Activated T-helper 1 cell treated with anti-CD3 and anti-CD28 coated beads, Interleukin-12 subunit alpha, Interleukin-12 subunit beta, Interleukin-2, Interleukin-4 antibody, amounts not matched to agents 30 ng/mL and 10 ng/mL and 1 ng/mL, durations not matched to agents 14 hours and 24 hours and 36 hours (primary cell): ENCODE measurements around the gene ASB10. TPM values are rescaled to one million over a fixed set of nuclear protein-coding genes. Genes with fewer than 3 reads are reported as not detected.

Experiments used
- DNase-seq: peaks from one replicate; pipeline ENCODE4 v3.0.0; 2021; ENCODE audit warnings: low spot score
- H3K27ac Mint-ChIP-seq: one replicate; pipeline ENCODE4 v1.8.0; 2021; ENCODE audit warnings: mild to moderate bottlenecking, mixed read lengths
- H3K27me3 Mint-ChIP-seq: one replicate; pipeline ENCODE4 v1.8.0; 2022; ENCODE audit warnings: mild to moderate bottlenecking, moderate library complexity, mixed read lengths; ENCODE audit not compliant: insufficient read depth
- H3K36me3 Mint-ChIP-seq: one replicate; pipeline ENCODE4 v1.8.0; 2021; ENCODE audit warnings: low read depth, mixed read lengths
- H3K4me1 Mint-ChIP-seq: one replicate; pipeline ENCODE4 v1.8.0; 2021; ENCODE audit warnings: low read depth, mixed read lengths
- H3K4me3 Mint-ChIP-seq: one replicate; pipeline ENCODE4 v1.8.0; 2021; ENCODE audit warnings: mild to moderate bottlenecking, moderate library complexity, mixed read lengths
- H3K9me3 Mint-ChIP-seq: one replicate; pipeline ENCODE4 v1.8.0; 2021; ENCODE audit warnings: mixed read lengths
- intact Hi-C: fragments of 100-400 bp; cut with micrococcal nuclease; formaldehyde crosslinking; loops from one replicate; pipeline ENCODE4 v1.15.1; 2024
- total RNA-seq: library from RNA; stranded (reverse); gene quantifications from 2 replicates; pipeline ENCODE4 v1.2.3, GENCODE V29; 2022

The ASB10 gene
- total RNA-seq, 1 donor from 2014 or later = not detected

DNA sequence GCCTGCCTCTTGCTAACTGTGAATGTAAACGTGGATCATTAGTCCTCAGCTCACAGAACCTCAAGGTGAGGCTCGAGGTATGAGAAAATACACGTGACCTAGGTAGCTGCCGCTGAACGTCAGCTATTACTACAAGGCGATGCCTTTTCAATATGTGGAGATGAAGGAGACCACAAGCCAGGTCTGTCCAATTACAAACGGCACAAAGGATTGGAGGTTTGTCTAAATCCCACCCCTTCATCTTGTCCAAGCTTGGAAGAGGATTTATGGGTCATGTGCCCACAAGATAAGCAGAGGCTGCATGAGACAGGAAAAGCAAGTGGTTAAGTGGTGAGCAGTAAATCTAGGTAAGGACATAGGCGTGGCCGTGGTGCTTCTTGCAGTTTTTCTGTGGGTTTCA, 19.9 kb upstream of the ASB10 start:
- H3K4me3 Mint-ChIP-seq = no peak overlapping the region
- H3K4me1 Mint-ChIP-seq = peaks cover 20% of the 10 kb centered on the region
- intact Hi-C loops = no loop called here
- peaks cover 7% of the 10 kb centered on the region for H3K36me3 Mint-ChIP-seq
- no peak overlapping the region for H3K27ac Mint-ChIP-seq
- peaks cover 12% of the 10 kb centered on the region for H3K27me3 Mint-ChIP-seq
- DNase-seq = no peak
- H3K9me3 Mint-ChIP-seq = no peaks in the 10 kb centered on the region

DNA sequence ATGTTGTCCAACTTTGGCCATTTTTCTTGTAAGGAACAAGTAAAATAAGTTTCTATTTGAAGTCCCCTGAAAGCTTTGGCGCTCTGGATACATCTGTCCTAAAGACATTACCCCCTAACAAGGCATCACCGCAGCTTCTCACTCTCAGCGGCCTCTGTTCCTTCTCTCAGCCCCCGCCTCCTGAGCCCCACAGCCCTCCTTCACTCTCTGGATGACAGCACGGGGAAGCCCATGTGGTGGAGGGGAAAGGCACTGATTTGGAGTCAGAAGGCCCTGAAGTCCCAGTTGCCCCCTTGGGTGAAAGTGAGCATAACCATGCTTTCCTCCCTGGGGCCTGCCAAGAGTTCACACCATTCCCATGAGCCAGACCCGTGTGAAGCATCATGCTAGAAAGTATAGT, 18.7 kb upstream of the ASB10 start:
- Mint-ChIP-seq H3K9me3 (no peaks in the 10 kb centered on the region), H3K36me3 (peaks cover 2% of the 10 kb centered on the region), H3K4me1 (peaks cover 20% of the 10 kb centered on the region), H3K27me3 (peaks cover 12% of the 10 kb centered on the region), H3K4me3 (no peak overlapping the region), H3K27ac (no peak overlapping the region)
- no peak for DNase-seq
- intact Hi-C loops = no loop called here

DNA sequence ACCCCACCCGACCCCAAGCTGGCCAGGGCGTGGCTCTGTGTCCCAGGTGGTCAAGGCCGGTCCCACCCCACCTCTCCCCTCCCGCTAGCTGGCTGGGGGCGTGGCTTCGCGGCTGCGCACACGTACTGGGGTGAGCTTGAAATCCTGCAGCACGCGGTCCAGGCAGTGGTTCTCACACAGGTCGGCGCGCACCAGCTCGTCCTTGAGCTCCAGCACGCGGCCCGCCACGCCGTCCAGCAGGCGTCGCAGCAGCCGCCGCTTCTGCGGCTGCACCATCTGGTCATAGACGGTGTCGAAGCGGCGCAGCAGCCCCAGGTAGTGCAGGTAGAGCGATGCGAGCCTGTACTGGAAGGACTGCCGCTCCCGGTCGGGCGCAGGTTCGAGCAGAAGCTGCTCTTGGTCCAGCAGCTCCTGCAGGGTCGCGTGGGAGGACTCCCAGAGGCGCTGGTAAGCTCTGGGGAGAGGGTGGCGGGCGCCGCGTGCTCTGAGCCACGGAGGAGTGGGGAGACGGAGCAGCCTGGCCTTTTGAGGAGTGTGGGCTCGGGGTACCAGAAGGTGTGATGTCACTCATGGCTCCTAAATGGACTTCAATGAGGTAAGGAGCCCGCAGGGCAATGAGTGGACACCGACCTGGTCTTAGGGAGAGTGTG, 17.5 kb upstream of the ASB10 start:
- no peaks in the 10 kb centered on the region for H3K36me3 Mint-ChIP-seq
- no peaks in the 10 kb centered on the region for H3K9me3 Mint-ChIP-seq
- no peak overlapping the region for H3K27ac Mint-ChIP-seq
- intact Hi-C loops = no loop called here
- DNase-seq = no peak
- peaks cover 20% of the 10 kb centered on the region for H3K4me1 Mint-ChIP-seq
- peaks cover 13% of the 10 kb centered on the region for H3K27me3 Mint-ChIP-seq
- no peak overlapping the region for H3K4me3 Mint-ChIP-seq

DNA sequence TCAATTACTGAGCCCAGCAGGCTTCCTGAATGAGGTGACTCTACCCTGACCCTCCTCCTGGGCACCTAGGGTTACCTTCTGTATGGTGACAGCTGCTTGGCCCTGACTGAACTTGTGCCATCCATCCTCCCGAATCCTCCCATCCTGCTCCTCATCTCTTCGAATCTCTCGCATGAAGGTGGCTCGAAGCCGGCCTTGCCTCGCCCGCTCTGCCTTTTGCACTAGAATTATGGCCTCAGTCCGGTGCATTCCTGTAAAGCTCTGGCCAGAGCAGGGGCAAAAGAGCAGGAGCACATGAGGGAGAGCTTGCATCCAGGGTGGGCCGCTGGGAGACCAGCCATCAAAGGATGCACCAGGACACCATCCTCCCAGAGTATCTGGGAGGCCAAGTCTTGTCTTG, 15.8 kb upstream of the ASB10 start:
- DNase-seq = no peak
- Mint-ChIP-seq H3K27me3 (peaks cover 13% of the 10 kb centered on the region), H3K4me1 (peaks cover 13% of the 10 kb centered on the region), H3K36me3 (no peaks in the 10 kb centered on the region), H3K4me3 (no peak overlapping the region), H3K27ac (no peak overlapping the region), H3K9me3 (no peaks in the 10 kb centered on the region)
- intact Hi-C loops = no loop called here

DNA sequence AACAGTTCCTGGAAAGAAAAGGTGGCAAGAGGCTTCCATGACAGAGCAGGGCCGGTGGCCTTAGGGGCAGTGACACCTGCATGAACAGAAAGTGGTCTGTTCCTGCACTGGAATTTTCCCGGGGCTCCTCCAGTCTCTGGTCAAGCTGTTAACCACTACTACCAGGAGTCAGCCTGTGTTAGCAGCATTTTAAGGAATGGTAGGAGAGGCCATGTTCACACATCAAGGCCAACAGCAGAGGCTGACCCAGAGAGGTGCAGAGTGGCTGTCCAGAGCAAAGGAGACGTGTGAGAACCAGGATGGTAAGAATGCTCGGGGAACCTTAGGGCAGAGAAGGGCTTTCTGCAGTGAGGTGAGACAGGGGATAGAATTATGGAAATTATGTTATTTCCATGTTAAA, 14.7 kb upstream of the ASB10 start:
- DNase-seq = no peak
- H3K9me3 Mint-ChIP-seq = no peaks in the 10 kb centered on the region
- intact Hi-C loops = no loop called here
- H3K27ac Mint-ChIP-seq = no peak overlapping the region
- H3K4me1 Mint-ChIP-seq = peaks cover 2% of the 10 kb centered on the region
- no peak overlapping the region for H3K4me3 Mint-ChIP-seq
- H3K36me3 Mint-ChIP-seq = no peaks in the 10 kb centered on the region
- peaks cover 12% of the 10 kb centered on the region for H3K27me3 Mint-ChIP-seq

DNA sequence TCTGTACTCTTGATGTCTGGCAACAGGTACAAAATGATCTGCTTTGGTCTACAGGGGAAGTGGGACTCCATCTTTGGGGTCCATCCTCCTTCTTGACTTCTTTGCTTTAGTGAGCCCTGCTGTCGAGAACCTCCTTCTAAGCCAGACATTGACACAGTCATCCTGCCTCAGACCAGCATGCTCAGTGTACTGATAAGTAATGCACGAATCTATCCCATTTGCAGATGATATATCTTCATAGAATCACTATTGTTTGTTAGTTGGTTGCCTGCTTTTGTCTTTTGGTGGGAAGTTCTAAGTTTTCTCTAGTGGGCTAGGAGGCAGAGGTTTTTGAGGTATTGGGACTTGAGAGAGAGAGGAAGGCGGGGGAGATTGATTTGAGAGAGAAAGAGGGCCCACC, 14.3 kb upstream of the ASB10 start:
- H3K36me3 Mint-ChIP-seq = no peaks in the 10 kb centered on the region
- H3K27me3 Mint-ChIP-seq = peaks cover 10% of the 10 kb centered on the region
- no peak for DNase-seq
- intact Hi-C loops = no loop called here
- H3K4me3 Mint-ChIP-seq = no peak overlapping the region
- no peaks in the 10 kb centered on the region for H3K9me3 Mint-ChIP-seq
- no peak overlapping the region for H3K27ac Mint-ChIP-seq
- H3K4me1 Mint-ChIP-seq = no peaks in the 10 kb centered on the region

DNA sequence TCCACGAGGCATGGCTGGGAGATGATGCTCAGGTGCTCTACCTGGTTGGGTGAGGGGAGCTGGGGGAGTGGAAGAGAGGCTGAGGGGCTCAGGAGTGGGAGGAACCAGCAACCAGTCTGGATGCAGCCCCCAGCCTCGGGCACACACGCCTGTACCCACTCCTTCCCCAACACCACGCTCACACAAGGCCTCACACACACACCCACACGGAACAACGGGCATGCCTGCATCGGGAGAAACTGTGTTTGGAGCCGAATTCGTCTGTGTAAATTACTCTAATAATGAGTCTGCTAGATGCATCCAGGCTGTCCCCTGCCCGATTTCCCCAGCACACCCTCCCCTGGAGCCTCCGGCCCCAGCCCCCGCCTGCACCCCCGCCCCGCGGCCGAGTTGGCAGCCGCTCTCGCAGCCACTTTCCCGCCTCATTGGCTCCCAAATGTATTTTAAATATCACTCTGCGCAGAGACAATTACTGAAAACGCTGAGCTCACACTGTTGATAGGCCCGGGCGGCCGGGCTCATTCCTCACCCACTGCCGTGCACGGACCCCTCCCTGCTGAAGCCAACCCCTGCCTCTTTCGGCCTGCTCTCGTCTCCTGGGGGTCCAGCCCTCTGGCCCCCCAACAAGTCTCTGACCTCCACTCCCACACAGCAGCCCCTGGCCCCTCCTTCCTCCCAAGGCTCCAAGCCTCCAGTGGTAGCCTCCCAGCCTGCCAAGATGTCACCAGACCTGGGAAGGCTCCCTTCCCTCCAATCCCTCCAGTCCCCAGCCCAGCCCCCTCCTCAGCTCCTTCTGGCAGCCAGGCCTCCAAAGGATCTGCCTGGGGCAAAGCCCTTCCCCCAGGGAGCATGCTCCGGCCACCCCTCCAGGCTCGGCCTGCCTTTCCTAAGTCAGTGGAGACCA, 12.1 kb upstream of the ASB10 start:
- no peak overlapping the region for H3K27ac Mint-ChIP-seq
- peaks cover 14% of the 10 kb centered on the region for H3K27me3 Mint-ChIP-seq
- intact Hi-C loops = no loop called here
- H3K36me3 Mint-ChIP-seq = no peaks in the 10 kb centered on the region
- H3K9me3 Mint-ChIP-seq = no peaks in the 10 kb centered on the region
- no peak for DNase-seq
- H3K4me1 Mint-ChIP-seq = no peaks in the 10 kb centered on the region
- H3K4me3 Mint-ChIP-seq = no peak overlapping the region

DNA sequence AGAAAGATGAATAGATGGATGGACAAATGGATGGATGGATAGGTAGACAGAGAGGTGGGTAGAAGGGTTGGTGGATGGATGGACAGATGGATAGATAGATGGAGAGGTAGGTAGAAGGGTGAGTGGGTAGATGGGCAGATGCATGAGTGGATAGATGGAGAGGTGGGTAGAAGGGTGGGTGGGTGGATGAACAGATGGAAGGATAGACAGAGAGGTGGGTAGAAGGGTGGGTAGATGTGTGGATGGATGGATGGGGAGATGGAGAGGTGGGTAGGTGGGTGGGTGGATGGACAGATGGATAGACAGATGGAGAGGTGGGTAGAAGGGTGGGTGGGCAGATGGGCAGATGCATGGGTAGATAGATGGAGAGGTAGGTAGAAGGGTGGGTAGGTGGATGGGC, 10.9 kb upstream of the ASB10 start:
- no peak overlapping the region for H3K4me3 Mint-ChIP-seq
- intact Hi-C loops = no loop called here
- DNase-seq = no peak
- H3K9me3 Mint-ChIP-seq = no peaks in the 10 kb centered on the region
- no peaks in the 10 kb centered on the region for H3K4me1 Mint-ChIP-seq
- H3K36me3 Mint-ChIP-seq = no peaks in the 10 kb centered on the region
- H3K27ac Mint-ChIP-seq = no peak overlapping the region
- H3K27me3 Mint-ChIP-seq = peaks cover 10% of the 10 kb centered on the region

DNA sequence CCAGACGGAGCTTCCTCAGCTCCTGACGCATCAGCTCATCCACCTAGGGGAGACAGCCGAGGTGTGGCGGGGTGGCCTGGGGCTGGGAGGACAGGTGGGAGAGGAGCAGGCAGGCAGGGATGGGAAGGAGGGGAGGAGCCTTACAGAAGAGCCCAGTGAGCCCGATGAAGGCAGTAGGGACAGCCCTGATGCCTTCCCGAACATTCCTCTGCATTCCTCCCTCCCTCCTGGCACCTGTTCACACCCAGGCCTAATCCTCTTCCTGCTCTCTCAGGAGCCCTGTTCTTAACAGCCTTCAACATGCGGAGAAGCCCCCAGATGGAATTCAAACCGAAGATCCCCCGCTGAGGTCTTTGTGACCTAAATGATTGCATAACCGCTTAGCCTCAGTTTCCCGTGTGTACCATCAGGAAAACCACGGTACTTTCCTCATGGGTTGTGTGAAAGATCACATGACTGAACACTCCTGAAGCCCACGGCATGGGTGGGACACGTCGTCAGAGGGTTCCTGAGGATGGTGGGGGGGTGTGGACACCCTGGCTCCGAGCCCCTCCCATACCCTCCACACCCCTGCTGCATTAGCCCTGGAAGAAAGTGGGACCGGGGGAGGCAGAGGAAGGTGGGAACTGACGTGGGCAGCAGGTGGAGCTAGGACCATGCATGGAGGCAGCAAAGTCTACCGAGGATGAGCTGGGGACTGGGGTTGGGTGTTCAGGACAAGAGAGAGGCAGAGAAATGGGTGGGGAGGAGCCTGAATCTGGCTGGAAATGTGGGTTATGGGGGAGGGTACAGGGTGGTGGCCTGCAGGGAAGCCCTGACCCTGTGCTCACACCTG, 8.8 kb upstream of the ASB10 start:
- DNase-seq = no peak
- Mint-ChIP-seq H3K27ac (no peak overlapping the region), H3K27me3 (peaks cover 8% of the 10 kb centered on the region), H3K36me3 (no peaks in the 10 kb centered on the region), H3K4me1 (no peaks in the 10 kb centered on the region), H3K9me3 (no peaks in the 10 kb centered on the region), H3K4me3 (no peak overlapping the region)
- intact Hi-C loops = no loop called here

DNA sequence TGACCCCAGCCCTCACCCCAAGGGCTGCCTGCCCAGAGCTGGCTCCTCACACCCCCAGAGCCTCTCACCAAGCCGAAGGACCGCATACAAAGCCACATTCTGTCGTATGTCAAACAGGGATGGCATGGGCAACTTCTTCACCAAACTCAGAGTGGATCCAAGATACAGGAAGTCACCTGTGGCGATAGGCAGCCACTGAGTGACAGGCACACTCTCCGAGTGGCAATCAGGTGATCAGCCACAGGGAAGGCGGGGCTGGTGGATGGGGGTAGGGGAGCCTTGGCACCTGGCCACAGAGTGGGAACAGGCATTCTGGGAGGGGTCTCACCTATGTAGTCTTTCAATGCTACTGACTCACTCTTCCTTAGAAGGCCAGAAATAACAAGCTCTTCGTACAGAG, 7.1 kb upstream of the ASB10 start:
- Mint-ChIP-seq H3K27me3 (peaks cover 13% of the 10 kb centered on the region), H3K4me3 (no peak overlapping the region), H3K4me1 (no peaks in the 10 kb centered on the region), H3K9me3 (no peaks in the 10 kb centered on the region), H3K27ac (no peak overlapping the region), H3K36me3 (no peaks in the 10 kb centered on the region)
- no peak for DNase-seq
- intact Hi-C loops = no loop called here

DNA sequence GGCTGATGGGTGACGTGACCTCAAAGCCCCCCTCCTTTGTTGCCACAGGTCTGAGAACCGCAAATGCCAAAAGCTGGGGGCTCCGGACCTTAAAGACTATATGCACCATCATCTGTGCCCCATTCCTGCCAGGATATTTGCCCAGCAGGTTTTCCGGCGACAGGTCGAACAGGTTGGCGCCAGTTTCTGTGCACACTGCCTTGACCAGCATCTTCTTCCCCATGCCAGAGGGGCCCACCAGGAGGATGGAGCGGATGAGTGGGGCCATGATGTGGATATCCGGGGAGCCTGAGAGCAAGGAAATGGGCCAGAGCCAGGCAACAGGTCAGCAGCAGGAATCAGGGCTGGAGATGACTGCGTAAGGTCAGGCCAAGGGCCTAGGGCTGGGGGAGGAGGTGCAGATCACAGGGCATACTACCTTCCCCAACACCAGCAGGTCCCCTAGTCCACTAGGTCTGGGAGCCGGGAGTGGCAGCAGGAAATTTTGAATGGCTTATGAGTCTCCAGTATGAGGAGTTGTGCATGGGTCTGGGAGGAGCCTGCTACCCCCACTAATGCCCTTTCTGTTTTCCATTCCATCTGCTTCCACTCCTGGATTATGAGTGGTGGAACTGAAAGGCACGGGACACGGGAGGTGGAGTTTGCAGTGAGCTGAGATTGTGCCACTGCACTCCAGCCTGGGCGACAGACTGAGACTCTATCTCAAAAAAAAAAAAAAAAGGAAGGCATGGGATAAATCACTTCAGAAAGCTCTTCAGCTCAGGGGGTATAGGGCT, 6.3 kb upstream of the ASB10 start:
- no peaks in the 10 kb centered on the region for H3K4me1 Mint-ChIP-seq
- intact Hi-C loops = no loop called here
- no peak overlapping the region for H3K27ac Mint-ChIP-seq
- peaks cover 13% of the 10 kb centered on the region for H3K27me3 Mint-ChIP-seq
- H3K4me3 Mint-ChIP-seq = no peak overlapping the region
- H3K36me3 Mint-ChIP-seq = no peaks in the 10 kb centered on the region
- H3K9me3 Mint-ChIP-seq = no peaks in the 10 kb centered on the region
- no peak for DNase-seq

DNA sequence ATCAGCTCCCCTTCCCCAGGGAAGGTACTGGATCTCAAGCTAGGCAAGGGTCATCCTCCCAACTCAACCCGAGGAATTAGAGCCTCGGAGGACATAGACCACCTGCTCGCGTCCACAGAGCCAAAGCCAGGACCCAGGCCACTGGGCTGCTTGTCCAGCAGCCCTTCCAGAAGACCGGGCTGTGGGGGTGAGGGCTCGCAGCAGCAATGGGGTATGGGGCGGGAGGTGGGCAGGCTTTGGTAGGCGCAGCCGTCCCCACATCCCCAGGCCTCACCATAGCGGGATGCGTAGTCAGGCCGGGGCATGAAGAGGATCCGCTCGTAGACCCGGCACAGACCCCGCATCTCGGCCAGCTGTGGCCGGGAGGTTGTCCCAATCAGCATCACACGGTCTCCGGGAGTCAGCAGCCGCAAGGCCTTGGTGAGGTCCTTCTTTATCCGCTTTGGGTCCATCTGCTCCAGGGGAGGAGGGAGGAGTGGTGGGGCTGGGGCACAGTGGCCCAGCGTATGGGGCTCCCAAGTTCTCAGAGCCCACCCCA, 5.0 kb upstream of the ASB10 start:
- no peak for DNase-seq
- no peaks in the 10 kb centered on the region for H3K4me1 Mint-ChIP-seq
- intact Hi-C loops = no loop called here
- no peak overlapping the region for H3K27ac Mint-ChIP-seq
- H3K9me3 Mint-ChIP-seq = no peaks in the 10 kb centered on the region
- peaks cover 13% of the 10 kb centered on the region for H3K27me3 Mint-ChIP-seq
- H3K36me3 Mint-ChIP-seq = no peaks in the 10 kb centered on the region
- no peak overlapping the region for H3K4me3 Mint-ChIP-seq
